K562 (cell line): ENCODE data around the gene ITPKA. TPM values are rescaled to one million over a fixed set of nuclear protein-coding genes. Genes with fewer than 3 reads are reported as not detected.
A peak's percentile ranks its signal among the peaks of the same experiment; 100 is the strongest.

Source experiments
- ATAC-seq: fragments of 200-7000 bp; cut with Tn5 transposase; 3 replicates; pipeline ENCODE4 v1.9.1; 2020; ENCODE audit warnings: moderate library complexity
- BruUV-seq: library from RNA; stranded (reverse); fragments of 400-500 nt; replicated peaks from 2 replicates; lab custom pipeline; 2021; lab: Mats Ljungman, UMichigan
- CTCF ChIA-PET: fragments of 300-600 bp; formaldehyde crosslinking; extraction: SDS; loops from one replicate; lab custom pipeline; 2021; ENCODE audit warnings: low intra/inter-chr PET ratio; lab: Yijun Ruan, JAX
- POLR2A ChIA-PET: fragments of 300-600, 350-650 bp; sonication (Branson Sonifier 250); formaldehyde crosslinking; extraction: SDS; loops from one replicate; lab custom pipeline; 2021; ENCODE audit warnings: antibody characterized with exemption, inconsistent platforms; lab: Yijun Ruan, JAX
- DNase-seq, 4 experiments: peaks; one replicate each; pipeline versions ENCODE4 v3.0.0 to v3.0.0-alpha.2; 2011 to 2018; ENCODE audit warnings: low spot score in 3 of 4, mixed read lengths in 3 of 4; ENCODE audit errors: extremely low read depth in 1 of 4
- FAIRE-seq: peaks from 2 replicates; lab custom pipeline; 2011; peaks lifted over from hg19 to GRCh38; lab: Jason Lieb, UNC
- H2AFZ ChIP-seq: 2 replicates; pipeline ENCODE4 v1.6.0; 2011; ENCODE audit warnings: low read depth, low read length, control low read depth, inconsistent platforms
- H3K27ac ChIP-seq: fragments of 200-600 bp; 3 replicates; pipeline ENCODE4 v1.8.0; 2011; ENCODE audit warnings: low read depth, mild to moderate bottlenecking, control low read depth, inconsistent platforms, low read length, moderate library complexity, mixed read lengths; ENCODE audit errors: extremely low read depth
- H3K27me3 ChIP-seq, 2 experiments: fragments of 300-600 bp in 1 of 2; 2 replicates in 1 of 2; 3 replicates in 1 of 2; pipeline versions ENCODE4 v1.6.0 to v1.8.0; 2011; ENCODE audit warnings: inconsistent platforms in 2 of 2, low read length in 2 of 2, mild to moderate bottlenecking in 1 of 2, mixed read lengths in 1 of 2, moderate library complexity in 1 of 2; ENCODE audit not compliant: control insufficient read depth in 2 of 2, insufficient read depth in 2 of 2
- H3K36me3 ChIP-seq: fragments of 300-600 bp; 3 replicates; pipeline ENCODE4 v1.8.0; 2011; ENCODE audit warnings: mild to moderate bottlenecking, low read length, inconsistent platforms; ENCODE audit not compliant: control insufficient read depth, insufficient read depth
- H3K4me1 ChIP-seq, 2 experiments: fragments of 200-600 bp in 1 of 2; replicated peaks in 1 of 2; 2 replicates in 1 of 2; 3 replicates in 1 of 2; pipeline versions ENCODE4 v1.5.1 to v1.8.0; 2011; ENCODE audit warnings: inconsistent platforms in 2 of 2, low read length in 2 of 2, mild to moderate bottlenecking in 1 of 2, mixed read lengths in 1 of 2, moderate library complexity in 1 of 2; ENCODE audit not compliant: control insufficient read depth in 2 of 2, insufficient read depth in 2 of 2
- H3K4me2 ChIP-seq: 2 replicates; pipeline ENCODE4 v1.6.1; 2011; ENCODE audit warnings: low read length, control low read depth, inconsistent platforms, mixed read lengths; ENCODE audit not compliant: insufficient read depth
- H3K4me3 ChIP-seq: fragments of 200-600 bp; sonication (generic), shearing (Covaris generic); 2 replicates; pipeline ENCODE4 v1.5.1; 2016; ENCODE audit warnings: control low read depth, inconsistent platforms
- H3K79me2 ChIP-seq: fragments of 200-600 bp; 3 replicates; pipeline ENCODE4 v1.8.0; 2011; ENCODE audit warnings: low read length, inconsistent platforms; ENCODE audit not compliant: control insufficient read depth, insufficient read depth
- H3K9ac ChIP-seq, 2 experiments: 2 replicates each; pipeline versions ENCODE4 v1.6.0 to v1.6.1; 2011; ENCODE audit warnings: low read depth in 2 of 2, low read length in 2 of 2, control low read depth in 1 of 2, inconsistent platforms in 1 of 2, mild to moderate bottlenecking in 1 of 2, mixed read lengths in 1 of 2; ENCODE audit not compliant: insufficient read depth in 1 of 2
- H3K9me1 ChIP-seq: one replicate; pipeline ENCODE4 v1.6.0; 2011; ENCODE audit warnings: inconsistent platforms, mild to moderate bottlenecking, low read length, moderate library complexity; ENCODE audit not compliant: control insufficient read depth, insufficient read depth
- H3K9me3 ChIP-seq: replicated peaks from 2 replicates; pipeline ENCODE4 v1.5.1; 2011; ENCODE audit warnings: low read depth, low read length, inconsistent platforms; ENCODE audit not compliant: control insufficient read depth, insufficient read depth
- H4K20me1 ChIP-seq: replicated peaks from 2 replicates; pipeline ENCODE4 v1.6.1; 2011; ENCODE audit warnings: low read length, inconsistent platforms, mixed read lengths; ENCODE audit not compliant: control insufficient read depth, insufficient read depth
- MYBL2 ChIP-seq, 2 experiments: fragments of 450-650 bp in 1 of 2; sonication (generic) in 1 of 2; formaldehyde crosslinking in 1 of 2; IDR thresholded peaks; 2 replicates each; pipeline versions ENCODE4 v1.6.1 to v1.8.1; 2017 to 2022; ENCODE audit warnings: borderline replicate concordance in 1 of 2, inconsistent platforms in 1 of 2, low read depth in 1 of 2, mild to moderate bottlenecking in 1 of 2, missing genetic modification reagents in 1 of 2, moderate library complexity in 1 of 2
- ZKSCAN1 ChIP-seq: fragments of 150-350 bp; IDR thresholded peaks from 2 replicates; pipeline ENCODE4 v1.6.1; 2016; ENCODE audit warnings: low read depth, low read length
- WGBS: fragments of 100-300 bp; shearing (Covaris generic); methylation state at CpG from one replicate; pipeline ENCODE4 v1.1.6; 2016; ENCODE audit warnings: low coverage, mixed read lengths; ENCODE audit not compliant: insufficient coverage; ENCODE audit errors: missing lambda C conversion rate; 5-methylcytosine and 5-hydroxymethylcytosine counted together
- in situ Hi-C: fragments of 300-500 bp; cut with MboI; formaldehyde crosslinking; loops from 4 replicates; pipeline ENCODE4 v1.15.0; 2018; ENCODE audit warnings: inconsistent platforms, mixed read lengths
- intact Hi-C: fragments of 100-400 bp; cut with micrococcal nuclease; formaldehyde crosslinking; loops from 2 replicates; pipeline ENCODE4 v1.14.2; 2022
- polyA plus RNA-seq, 8 experiments: library from polyadenylated mRNA; depleted of rRNA in 4 of 8; stranded (reverse) in 5 of 8; unstranded in 3 of 8; fragments of >200 nt; fragmentation: Nextera tagmentation in 2 of 8; fragmentation: Illumina TruSeq in 1 of 8; extraction: Ambion mirVana in 2 of 8; extraction: Trizol in 1 of 8; gene quantifications; 2 replicates each; pipeline versions ENCODE4 v1.2.1 to v1.2.3, GENCODE V29; 2011 to 2014; ENCODE audit warnings: inconsistent platforms in 1 of 8, missing spikeins in 1 of 8
- total RNA-seq, 7 experiments: library from RNA; depleted of rRNA in 6 of 7; stranded (reverse); fragments of >200 nt in 6 of 7; fragmentation: Illumina TruSeq in 2 of 7; extraction: Trizol in 2 of 7; gene quantifications; 2 replicates each; pipeline versions ENCODE4 v1.2.1 to v1.2.3, GENCODE V29; 2011 to 2021; ENCODE audit warnings: low replicate concordance in 1 of 7

Gene ITPKA
- total and polyA plus RNA-seq, 9 of the 15 experiments (the other 6 are each of a cell fraction or from before 2014, with no cell fraction given), result 0.14 to 68.4 (median 11.5) TPM

DNA sequence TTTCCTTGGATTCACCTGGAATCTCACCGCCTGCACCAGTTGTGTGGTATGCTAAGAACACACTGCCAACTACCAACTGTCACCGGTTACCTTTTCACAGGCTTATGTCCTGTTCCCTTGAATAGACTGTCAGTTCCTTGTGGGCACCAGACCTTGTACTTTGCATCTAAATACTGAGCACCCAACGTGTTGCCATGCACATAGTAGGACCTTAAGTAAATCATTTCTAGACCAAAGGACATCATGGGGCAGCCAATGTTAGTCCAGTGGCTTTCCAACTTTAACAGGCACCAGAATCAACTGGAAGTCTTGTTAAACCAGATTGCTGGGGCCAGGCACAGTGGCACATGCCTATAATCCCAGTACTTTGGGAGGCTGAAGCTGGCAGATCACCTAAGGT lies 51.5 kb downstream of the ITPKA start:
- Histone ChIP-seq H3K27me3 (no peaks in the 10 kb centered on the region), H3K4me1 (peaks cover 5 to 11% of the 10 kb centered on the region in 2 experiments; a peak in 3 of 5 replicates), H3K9ac (no peak overlapping the region), H3K27ac (no peak overlapping the region), H3K9me1 (no peaks in the 10 kb centered on the region), H3K36me3 (peaks cover 12% of the 10 kb centered on the region; the same call in 1 of the 3 replicates), H4K20me1 (0 out of 2 replicates have a peak, but pooled peaks cover 4% of the 10 kb centered on the region), H3K9me3 (no peaks in the 10 kb centered on the region), H2AFZ (peak overlapping the region; percentile 72), H3K79me2 (peaks cover 25% of the 10 kb centered on the region), H3K4me3 (no peak overlapping the region), H3K4me2 (no peak overlapping the region)
- CTCF ChIA-PET, result interaction anchor here (0.6 kb wide), 1 partner anchor 59 kb away, joined by 4 read pairs; no protein-coding TSS in a partner anchor
- 60% methylated on average over 3 of the region's 3 CpGs for WGBS
- no TSS peak for BruUV-seq
- in situ Hi-C loops, result no loop called here
- intact Hi-C loops, result no loop called here
- ATAC-seq (no peak), FAIRE-seq (no peak), DNase-seq (no peak)
- no peak for TF ChIP-seq MYBL2 (IDR thresholded peaks at IDR 0.05; ENCODE audit: low read depth)
- no peak for TF ChIP-seq MYBL2 (CRISPR knock-in tag; IDR thresholded peaks at IDR 0.05; ENCODE audit: borderline replicate concordance)
- peak; percentile 89; the same call in 1 of the 2 replicates for TF ChIP-seq ZKSCAN1
- POLR2A ChIA-PET, result interaction anchor here (0.7 to 2.2 kb wide), 2 partner anchors 19 to 64 kb away, joined by 3 to 14 read pairs; no protein-coding TSS in a partner anchor
